HepG2 (cell line): ENCODE results near the gene KLHDC4. TPM values are rescaled to one million over a fixed set of nuclear protein-coding genes. Genes with fewer than 3 reads are reported as not detected.

Source experiments
- ARID4A ChIP-seq: sonication (generic); formaldehyde crosslinking; IDR thresholded peaks from 2 replicates; pipeline ENCODE4 v1.5.0; 2020; ENCODE audit warnings: mild to moderate bottlenecking, missing genetic modification reagents, borderline replicate concordance
- ARNT2 ChIP-seq: sonication (generic); formaldehyde crosslinking; IDR thresholded peaks from 2 replicates; pipeline ENCODE4 v1.8.0; 2022; ENCODE audit warnings: mild to moderate bottlenecking, low read depth, missing genetic modification reagents, moderate library complexity
- ERF ChIP-seq: IDR thresholded peaks from 2 replicates; pipeline ENCODE4 v1.6.1; 2018; ENCODE audit warnings: missing biosample characterization, missing genetic modification reagents
- FOXO1 ChIP-seq: sonication (generic); formaldehyde crosslinking; IDR thresholded peaks from 2 replicates; pipeline ENCODE4 v1.4.0; 2020; ENCODE audit warnings: missing genetic modification reagents
- GATAD2A ChIP-seq: IDR thresholded peaks from 2 replicates; pipeline ENCODE4 v1.6.1; 2016
- GZF1 ChIP-seq: sonication (generic); formaldehyde crosslinking; IDR thresholded peaks from 2 replicates; pipeline ENCODE4 v1.5.1; 2020; ENCODE audit warnings: mild to moderate bottlenecking, missing genetic modification reagents
- HOXD1 ChIP-seq: sonication (generic); formaldehyde crosslinking; IDR thresholded peaks from 2 replicates; pipeline ENCODE4 v1.5.0; 2020; ENCODE audit warnings: missing genetic modification reagents
- RARA ChIP-seq: IDR thresholded peaks from 2 replicates; pipeline ENCODE4 v1.6.1; 2016; ENCODE audit warnings: missing genetic modification reagents, missing compliant biosample characterization
- SETDB1 ChIP-seq: sonication (generic); formaldehyde crosslinking; IDR thresholded peaks from 2 replicates; pipeline ENCODE4 v1.5.1; 2020; ENCODE audit warnings: missing genetic modification reagents, mild to moderate bottlenecking, borderline replicate concordance
- TMF1 ChIP-seq: sonication (generic); formaldehyde crosslinking; IDR thresholded peaks from 2 replicates; pipeline ENCODE4 v1.8.1; 2022; ENCODE audit warnings: low read depth, missing genetic modification reagents
- XRCC5 ChIP-seq: fragments of 200-400 bp; formaldehyde crosslinking; optimal IDR thresholded peaks from 2 replicates; pipeline ENCODE3; 2017; ENCODE audit warnings: mild to moderate bottlenecking, low read length
- ZNF12 ChIP-seq: sonication (generic); formaldehyde crosslinking; IDR thresholded peaks from 2 replicates; pipeline ENCODE4 v1.5.0; 2020; ENCODE audit warnings: missing genetic modification reagents
- ZNF337 ChIP-seq: sonication (generic); formaldehyde crosslinking; IDR thresholded peaks from 2 replicates; pipeline ENCODE4 v1.5.1; 2020; ENCODE audit warnings: missing genetic modification reagents, low read depth, mild to moderate bottlenecking, borderline replicate concordance
- ZSCAN29 ChIP-seq: sonication (generic); formaldehyde crosslinking; conservative IDR thresholded peaks from 2 replicates; pipeline ENCODE4 v1.4.0; 2020; ENCODE audit warnings: mild to moderate bottlenecking, missing genetic modification reagents
- polyA plus RNA-seq, 8 experiments: library from polyadenylated mRNA; depleted of rRNA in 3 of 8; stranded (reverse) in 7 of 8; unstranded in 1 of 8; fragments of >200 nt; fragmentation: Illumina TruSeq in 4 of 8; extraction: Trizol in 4 of 8; gene quantifications; 2 replicates each; pipeline versions ENCODE4 v1.2.1 to v1.2.3, GENCODE V29; 2011 to 2016; ENCODE audit warnings: low read depth in 4 of 8, missing spikeins in 1 of 8, mixed read lengths in 1 of 8; ENCODE audit not compliant: insufficient read depth in 1 of 8
- total RNA-seq, 5 experiments: library from RNA; depleted of rRNA; stranded (reverse); fragments of >200 nt; fragmentation: Illumina TruSeq; extraction: Trizol; gene quantifications; 2 replicates each; pipeline ENCODE4 v1.2.3, GENCODE V29; 2016; ENCODE audit warnings: low read depth in 1 of 5
- TF ChIP-seq, protein P1 (sequence below): sonication (generic); formaldehyde crosslinking; IDR thresholded peaks from 2 replicates; pipeline ENCODE4 v1.4.0; 2020; ENCODE audit warnings: missing genetic modification reagents, borderline replicate concordance
- TF ChIP-seq, protein P2 (sequence below): sonication (generic); formaldehyde crosslinking; conservative IDR thresholded peaks from 2 replicates; pipeline ENCODE4 v1.4.0; 2020; ENCODE audit warnings: missing genetic modification reagents
- TF ChIP-seq, protein P3 (sequence below): sonication (generic); formaldehyde crosslinking; conservative IDR thresholded peaks from 2 replicates; pipeline ENCODE4 v1.8.0; 2022; ENCODE audit warnings: mild to moderate bottlenecking, moderate library complexity, missing genetic modification reagents

The KLHDC4 gene
- total and polyA plus RNA-seq, 2 of the 13 experiments (the other 11 are each of a cell fraction or from before 2014, with no cell fraction given), result 18.7 to 31.8 TPM

- TF ChIP-seq, protein P1, sequence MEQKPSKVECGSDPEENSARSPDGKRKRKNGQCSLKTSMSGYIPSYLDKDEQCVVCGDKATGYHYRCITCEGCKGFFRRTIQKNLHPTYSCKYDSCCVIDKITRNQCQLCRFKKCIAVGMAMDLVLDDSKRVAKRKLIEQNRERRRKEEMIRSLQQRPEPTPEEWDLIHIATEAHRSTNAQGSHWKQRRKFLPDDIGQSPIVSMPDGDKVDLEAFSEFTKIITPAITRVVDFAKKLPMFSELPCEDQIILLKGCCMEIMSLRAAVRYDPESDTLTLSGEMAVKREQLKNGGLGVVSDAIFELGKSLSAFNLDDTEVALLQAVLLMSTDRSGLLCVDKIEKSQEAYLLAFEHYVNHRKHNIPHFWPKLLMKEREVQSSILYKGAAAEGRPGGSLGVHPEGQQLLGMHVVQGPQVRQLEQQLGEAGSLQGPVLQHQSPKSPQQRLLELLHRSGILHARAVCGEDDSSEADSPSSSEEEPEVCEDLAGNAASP (CRISPR knock-in tag), result peak; percentile 65; the same call in 1 of the 2 replicates
- TF ChIP-seq, protein P2, sequence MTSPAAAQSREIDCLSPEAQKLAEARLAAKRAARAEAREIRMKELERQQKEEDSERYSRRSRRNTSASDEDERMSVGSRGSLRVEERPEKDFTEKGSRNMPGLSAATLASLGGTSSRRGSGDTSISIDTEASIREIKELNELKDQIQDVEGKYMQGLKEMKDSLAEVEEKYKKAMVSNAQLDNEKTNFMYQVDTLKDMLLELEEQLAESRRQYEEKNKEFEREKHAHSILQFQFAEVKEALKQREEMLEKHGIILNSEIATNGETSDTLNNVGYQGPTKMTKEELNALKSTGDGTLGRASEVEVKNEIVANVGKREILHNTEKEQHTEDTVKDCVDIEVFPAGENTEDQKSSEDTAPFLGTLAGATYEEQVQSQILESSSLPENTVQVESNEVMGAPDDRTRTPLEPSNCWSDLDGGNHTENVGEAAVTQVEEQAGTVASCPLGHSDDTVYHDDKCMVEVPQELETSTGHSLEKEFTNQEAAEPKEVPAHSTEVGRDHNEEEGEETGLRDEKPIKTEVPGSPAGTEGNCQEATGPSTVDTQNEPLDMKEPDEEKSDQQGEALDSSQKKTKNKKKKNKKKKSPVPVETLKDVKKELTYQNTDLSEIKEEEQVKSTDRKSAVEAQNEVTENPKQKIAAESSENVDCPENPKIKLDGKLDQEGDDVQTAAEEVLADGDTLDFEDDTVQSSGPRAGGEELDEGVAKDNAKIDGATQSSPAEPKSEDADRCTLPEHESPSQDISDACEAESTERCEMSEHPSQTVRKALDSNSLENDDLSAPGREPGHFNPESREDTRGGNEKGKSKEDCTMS (CRISPR knock-in tag), result no peak
- TF ChIP-seq XRCC5, result peak; percentile 23
- peak; percentile 23; the same call in 1 of the 2 replicates for TF ChIP-seq ARID4A
- 0 out of 2 replicates have a peak, but pooled peaks have one; percentile 59 for TF ChIP-seq ARNT2 (CRISPR knock-in tag)
- no peak for TF ChIP-seq SETDB1 (CRISPR knock-in tag)
- 0 out of 2 replicates have a peak, but pooled peaks have one; percentile 48 for TF ChIP-seq ZSCAN29
- 0 out of 2 replicates have a peak, but pooled peaks have one; percentile 9 for TF ChIP-seq ZNF337 (CRISPR knock-in tag)
- no peak for TF ChIP-seq GZF1
- no peak for TF ChIP-seq TMF1 (CRISPR knock-in tag)
- peak; percentile 90 for TF ChIP-seq GATAD2A (CRISPR knock-in tag)
- peak; percentile 60 for TF ChIP-seq RARA (CRISPR knock-in tag)
- TF ChIP-seq ERF (CRISPR knock-in tag), result peak; percentile 43; the same call in 1 of the 2 replicates
- no peak for TF ChIP-seq HOXD1 (CRISPR knock-in tag)
- peak; percentile 58; the same call in 1 of the 2 replicates for TF ChIP-seq ZNF12 (CRISPR knock-in tag)
- TF ChIP-seq, protein P3, sequence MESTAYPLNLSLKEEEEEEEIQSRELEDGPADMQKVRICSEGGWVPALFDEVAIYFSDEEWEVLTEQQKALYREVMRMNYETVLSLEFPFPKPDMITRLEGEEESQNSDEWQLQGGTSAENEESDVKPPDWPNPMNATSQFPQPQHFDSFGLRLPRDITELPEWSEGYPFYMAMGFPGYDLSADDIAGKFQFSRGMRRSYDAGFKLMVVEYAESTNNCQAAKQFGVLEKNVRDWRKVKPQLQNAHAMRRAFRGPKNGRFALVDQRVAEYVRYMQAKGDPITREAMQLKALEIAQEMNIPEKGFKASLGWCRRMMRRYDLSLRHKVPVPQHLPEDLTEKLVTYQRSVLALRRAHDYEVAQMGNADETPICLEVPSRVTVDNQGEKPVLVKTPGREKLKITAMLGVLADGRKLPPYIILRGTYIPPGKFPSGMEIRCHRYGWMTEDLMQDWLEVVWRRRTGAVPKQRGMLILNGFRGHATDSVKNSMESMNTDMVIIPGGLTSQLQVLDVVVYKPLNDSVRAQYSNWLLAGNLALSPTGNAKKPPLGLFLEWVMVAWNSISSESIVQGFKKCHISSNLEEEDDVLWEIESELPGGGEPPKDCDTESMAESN, result 0 out of 2 replicates have a peak, but pooled peaks have one; percentile 33
- peak; percentile 24; the same call in 1 of the 2 replicates for TF ChIP-seq FOXO1 (CRISPR knock-in tag)
These were observed 43.5 kb upstream of the KLHDC4 start (continued) for GRCh38 chr16:87809150-87809902.
